Stimulated activated CD8-positive, alpha-beta memory T cell treated with anti-CD3 and anti-CD28 coated beads, Interleukin-15, amount 100 ng/mL, for 48 hours (primary cell): ENCODE data around the gene PPP5C.
"Not testable (repeated sequence)": the region's sequence is repeated elsewhere in the genome, so short reads cannot be mapped to it uniquely, and the experiment has no call there.

Source experiments
- DNase-seq, 2 donors: peaks; one replicate each; pipeline ENCODE4 v3.0.0-alpha.2; 2020; ENCODE audit warnings: low read depth in 2 of 2

Gene PPP5C

DNA sequence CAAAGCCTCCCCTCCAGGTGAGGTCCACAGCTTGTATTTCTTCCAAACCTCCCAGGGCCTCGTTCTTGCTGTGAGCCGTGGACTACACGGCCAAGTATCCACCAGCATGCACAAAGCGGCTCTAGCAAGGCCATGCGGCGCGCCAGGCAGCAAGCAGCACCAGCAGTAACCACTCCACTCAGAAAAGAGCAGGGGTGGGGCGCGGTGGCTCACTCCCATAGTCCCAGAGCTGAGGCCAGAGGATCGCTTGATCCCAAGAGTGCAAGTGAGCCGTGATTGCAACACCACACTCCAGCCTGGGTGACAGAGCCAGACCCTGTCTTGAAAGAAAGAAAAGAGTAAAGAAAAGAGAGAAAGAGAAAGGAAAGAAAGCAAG, 61.8 kb downstream of the PPP5C start:
- DNase-seq = no peak

- DNase-seq = no peak
These were observed 62.3 kb downstream of the PPP5C start for GRCh38 chr19:46409191-46409590.

DNA sequence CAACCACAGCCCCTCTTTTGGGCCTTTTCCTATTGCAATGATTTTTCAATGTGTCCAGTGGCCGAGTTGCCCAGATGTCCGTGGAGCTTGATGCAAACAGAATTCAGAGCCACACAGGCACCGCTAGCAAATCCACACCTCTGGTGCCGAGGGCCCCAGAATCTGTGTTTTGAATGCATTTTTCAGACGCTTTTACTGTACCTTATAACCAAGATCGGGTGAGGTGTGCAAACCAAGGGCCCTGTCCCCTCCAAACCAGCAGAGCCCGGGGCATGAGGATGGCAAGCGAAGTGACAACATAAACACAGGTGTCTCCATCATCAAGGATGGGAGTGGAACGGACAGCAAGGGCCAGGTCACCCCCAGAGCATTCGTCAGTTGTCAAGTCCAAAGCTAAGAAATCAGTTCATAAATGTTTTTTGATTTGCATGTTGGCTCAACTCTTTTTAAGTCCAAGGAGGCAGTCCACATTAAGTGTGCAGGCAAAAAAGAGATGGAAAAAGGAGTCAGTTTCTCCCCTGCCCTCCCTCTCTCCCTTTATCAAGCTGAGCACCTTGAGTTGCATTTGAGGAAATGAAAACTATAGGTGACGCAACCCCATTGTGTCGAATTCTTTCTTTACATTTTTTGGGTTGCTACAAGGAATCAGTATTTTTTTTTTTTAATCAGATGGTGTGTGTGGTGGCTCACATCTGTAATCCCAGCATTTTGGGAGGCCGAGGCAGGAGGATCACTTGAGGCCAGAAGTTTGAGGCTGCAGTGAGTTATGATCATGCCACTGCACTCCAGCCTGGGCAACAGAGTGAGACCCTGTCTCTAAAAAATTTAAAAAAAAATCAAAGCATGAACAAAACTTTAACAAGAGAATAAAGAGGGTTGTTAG, 63.6 kb downstream of the PPP5C start:
- no peak for DNase-seq

GRCh38 chr19:46411088-46411924, 64.4 kb downstream of the PPP5C start:
- DNase-seq = no peak

- no peak for DNase-seq
These were observed 65.2 kb downstream of the PPP5C start for GRCh38 chr19:46411925-46412649.

GRCh38 chr19:46412650-46413261, 65.9 kb downstream of the PPP5C start:
- DNase-seq = no peak

DNA sequence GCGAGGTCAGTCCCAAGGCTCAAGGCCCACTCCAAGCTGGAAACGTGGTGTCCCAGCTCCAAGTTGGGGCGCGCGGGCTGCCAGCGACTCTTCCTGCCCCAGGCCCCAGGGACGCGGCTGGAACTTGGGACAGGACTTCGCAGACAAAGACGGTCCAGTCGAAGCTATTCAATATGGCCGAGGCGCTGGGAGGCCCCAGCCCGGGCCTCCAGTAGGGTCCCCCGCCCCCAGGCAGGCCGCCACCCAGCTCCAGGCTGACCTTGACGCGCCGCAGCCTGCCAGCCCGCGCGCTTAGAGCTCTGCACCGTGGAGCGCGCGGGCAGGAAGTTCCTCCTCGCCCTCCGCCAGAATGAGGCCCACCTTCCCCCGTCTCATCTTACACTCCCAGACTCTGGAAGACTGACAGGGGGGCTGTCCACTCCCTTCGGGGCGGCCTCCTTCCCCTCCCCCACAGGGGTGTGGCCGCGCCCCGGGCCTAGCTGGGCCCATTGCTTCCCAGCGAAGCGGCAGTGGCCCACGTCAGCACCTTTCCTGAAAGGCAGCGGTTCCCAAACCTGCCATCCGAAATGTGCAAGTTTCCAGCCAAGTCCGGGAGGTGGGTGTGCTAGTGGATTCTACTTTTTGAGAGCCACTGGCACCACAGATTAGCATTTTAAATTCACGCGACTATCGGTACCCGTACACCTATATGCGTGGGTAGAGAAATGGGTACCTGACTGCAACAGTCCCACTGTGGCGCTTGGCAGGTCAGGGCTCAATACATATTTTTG, 66.6 kb downstream of the PPP5C start, which contains the start of gene CCDC8:
Gene CCDC8 (minus strand): TSS at position 303 of the 770 bp plus-strand sequence. CDS start 754 bp downstream, outside the sequence.
- no peak for DNase-seq

- DNase-seq = not testable (repeated sequence)
These were observed 68.0 kb downstream of the PPP5C start for GRCh38 chr19:46414899-46415298.

DNA sequence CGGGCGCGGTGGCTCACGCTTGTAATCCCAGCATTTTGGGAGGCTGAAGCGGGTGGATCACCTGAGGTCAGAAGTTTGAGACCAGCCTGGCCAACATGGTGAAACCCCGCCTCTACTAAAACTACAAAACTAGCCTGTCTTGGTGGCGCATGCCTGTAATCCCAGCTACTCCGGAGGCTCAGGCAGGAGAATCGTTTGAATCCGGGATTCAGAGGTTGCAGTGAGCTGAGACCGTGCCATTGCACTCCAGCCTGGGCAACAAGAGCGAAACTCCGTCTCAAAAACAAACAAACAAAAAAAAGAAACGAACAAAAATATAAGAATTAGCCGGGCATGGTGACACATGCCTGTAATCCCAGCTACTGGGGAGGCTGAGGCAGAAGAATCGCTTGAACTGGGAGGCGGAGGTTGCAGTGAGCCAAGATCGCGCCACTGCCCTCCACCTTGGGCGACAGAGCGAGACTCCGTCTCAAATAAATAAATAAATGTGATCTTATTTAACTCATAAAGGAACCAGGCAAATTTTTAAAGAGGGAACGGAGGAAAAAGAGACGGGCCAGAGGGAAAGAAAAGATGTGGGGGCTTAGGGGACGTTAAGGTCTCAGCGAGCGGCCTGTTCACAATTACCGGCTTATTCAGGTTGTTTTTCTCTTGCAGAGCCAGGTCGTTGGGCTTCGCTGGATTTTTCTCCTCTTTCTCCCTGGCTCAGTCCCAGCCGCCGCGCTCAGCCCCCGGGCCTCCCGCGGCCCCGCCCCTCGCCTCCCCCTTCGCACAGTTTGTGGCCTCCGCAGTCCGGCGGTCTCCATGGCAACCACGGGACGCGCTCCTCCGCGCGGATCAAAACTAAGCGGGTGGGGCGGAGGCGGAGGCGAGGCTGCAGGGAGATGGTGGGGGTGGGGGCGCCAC, 69.2 kb downstream of the PPP5C start:
- peak in 1 of 2 donors; percentile 49 for DNase-seq

- DNase-seq = no peak
These were observed 73.2 kb downstream of the PPP5C start for GRCh38 chr19:46420056-46420455.

DNA sequence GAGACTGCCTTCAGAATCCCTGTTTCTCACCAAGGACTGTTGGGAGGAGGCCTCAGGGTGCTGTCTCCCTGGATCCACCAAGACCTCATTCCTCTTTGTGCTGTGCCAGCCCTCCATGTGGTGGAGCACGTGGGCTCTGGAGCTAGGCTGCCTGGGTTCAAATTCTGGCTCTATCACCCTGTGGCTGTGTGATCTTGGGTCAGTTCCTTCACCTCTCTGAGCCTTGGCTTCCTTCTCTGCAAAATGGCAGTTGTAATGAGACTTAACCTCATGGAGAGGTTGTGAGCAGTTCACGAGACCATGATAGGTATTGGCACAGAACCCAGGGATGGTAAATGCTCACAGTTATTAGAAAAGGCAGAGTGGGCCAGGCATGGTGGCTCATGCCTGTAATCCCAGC, 75.5 kb downstream of the PPP5C start:
- no peak for DNase-seq

DNA sequence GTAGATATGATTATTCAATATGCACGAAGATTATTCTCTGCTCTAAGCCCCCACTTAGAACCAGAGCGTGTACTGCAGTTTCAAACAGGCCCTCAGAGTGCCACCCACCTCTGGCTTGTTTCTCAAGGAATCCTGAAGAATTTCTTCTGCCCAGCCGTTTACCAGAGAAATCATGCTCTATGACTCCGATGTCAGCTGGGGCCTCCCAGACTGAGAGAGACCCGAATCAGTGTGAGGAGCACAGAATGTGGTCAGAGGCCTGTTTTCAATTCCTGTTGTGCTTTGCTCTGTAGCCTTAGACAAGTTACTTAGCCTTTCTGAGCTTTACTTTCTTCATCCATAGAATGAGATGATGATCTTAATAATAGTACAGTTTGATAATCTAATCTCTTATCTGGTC, 76.3 kb downstream of the PPP5C start:
- no peak for DNase-seq

- DNase-seq = no peak
These were observed 79.2 kb downstream of the PPP5C start for GRCh38 chr19:46426035-46426505.

- DNase-seq = peak; percentile 19 to 37
These were observed 79.7 kb downstream of the PPP5C start for GRCh38 chr19:46426506-46427162.

DNA sequence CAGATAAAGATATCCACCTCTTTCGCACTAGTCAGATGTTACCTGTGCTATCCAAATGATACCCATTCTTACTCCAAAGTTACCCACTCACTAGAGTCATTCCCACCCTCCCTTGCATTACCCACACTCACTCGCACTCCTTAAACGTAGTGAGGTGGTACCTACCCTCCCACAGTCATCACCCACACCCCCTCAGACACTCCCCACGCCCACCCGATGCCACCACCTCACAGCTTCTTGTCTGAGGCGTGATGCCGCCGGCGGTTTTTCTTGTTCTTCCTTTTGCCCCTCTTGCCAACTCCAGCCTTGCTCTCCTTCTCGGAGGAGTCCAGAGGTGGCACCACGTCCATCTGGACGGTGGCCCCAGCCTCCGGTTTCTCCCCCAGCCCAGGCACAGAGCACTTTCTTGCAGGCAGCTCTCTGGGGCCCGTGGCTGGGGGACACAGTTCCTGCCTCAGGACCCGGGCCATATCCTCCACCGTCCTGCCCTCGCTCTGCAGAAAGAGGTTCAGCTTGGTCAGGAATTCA, 80.7 kb downstream of the PPP5C start:
- no peak for DNase-seq

DNA sequence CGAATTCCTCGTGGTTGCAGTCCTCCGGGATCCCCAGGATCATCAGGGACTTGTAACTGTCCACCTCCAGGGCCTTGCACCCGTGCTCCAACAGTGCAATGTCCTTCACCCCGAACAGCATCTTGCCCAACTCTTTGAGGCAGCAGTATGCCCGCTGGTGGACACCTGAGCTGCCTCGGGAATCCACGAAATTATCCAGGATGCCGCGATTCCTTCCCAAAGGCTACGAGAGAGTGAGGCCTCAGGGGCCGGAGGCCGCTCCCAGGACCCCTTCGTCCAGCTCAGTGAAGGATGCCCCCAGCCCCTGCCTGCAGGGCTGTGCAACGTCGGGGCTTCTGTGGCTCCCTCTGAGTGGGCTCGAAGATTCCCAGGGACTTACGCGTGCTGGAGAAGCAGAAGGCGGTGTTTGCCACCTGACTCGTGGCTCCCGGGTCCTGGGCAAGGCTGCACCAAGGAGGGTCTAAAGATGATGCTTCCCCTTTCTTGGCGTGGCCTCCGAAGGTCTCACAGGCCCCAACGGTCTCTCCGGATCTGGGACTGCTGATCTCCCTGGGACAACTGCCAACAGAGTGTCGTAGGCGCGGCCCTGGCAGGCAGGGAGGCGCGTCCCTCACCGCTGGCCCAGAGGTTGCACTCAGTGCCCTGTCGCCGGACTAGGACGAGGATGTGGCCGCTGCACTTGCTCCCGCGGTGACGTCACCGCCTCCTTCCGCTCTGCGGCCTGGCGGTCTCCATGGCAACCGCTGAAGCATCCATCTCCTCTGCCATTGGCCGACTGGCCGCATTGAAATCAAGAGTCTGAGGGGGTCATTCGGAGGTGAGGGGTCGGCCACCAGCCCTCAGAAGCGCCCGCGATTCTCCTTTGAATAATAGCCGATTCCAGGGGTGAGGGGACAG, 81.6 kb downstream of the PPP5C start, which contains the start of gene PNMA8C:
Gene PNMA8C (minus strand): TSS at position 698 of the 897 bp plus-strand sequence. CDS start 577 bp downstream, at position 121.
- peak; percentile 59 to 62 for DNase-seq

- no peak for DNase-seq
These were observed 83.1 kb downstream of the PPP5C start for GRCh38 chr19:46429999-46430398.

DNA sequence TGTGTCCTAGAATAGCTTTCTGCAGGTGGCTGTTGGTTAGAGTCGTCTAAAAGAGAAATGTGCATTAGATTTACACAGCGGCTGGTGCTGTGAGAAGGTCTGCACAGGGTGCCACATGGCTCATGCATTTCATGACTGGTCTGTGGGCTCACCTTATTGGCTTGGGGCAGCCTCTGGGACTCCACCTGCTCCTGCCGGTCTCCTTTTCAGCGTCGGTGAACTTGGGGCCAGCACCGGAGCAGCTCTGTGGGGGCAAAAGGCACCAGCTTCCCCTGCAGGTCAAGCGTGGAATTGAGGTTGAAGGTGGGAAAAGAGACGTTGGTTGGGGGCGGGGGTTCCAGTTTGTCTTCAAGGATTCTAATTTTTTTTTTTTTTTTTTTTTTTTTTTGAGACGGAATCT, 84.9 kb downstream of the PPP5C start:
- DNase-seq = no peak
